WTC11 (cell line): ENCODE measurements around the gene BACH2. TPM values are rescaled to one million over a fixed set of nuclear protein-coding genes. Genes with fewer than 3 reads are reported as not detected.

ENCODE experiments used
- ATAC-seq: fragments of 200-7000 bp; cut with Tn5 transposase; 2 replicates; pipeline ENCODE4 v1.10.0; 2021; ENCODE audit warnings: mild to moderate bottlenecking, moderate library complexity
- CTCF ChIA-PET: fragments of 300-600 bp; sonication (Branson Sonifier 250); formaldehyde crosslinking; loops from one replicate; lab custom pipeline; 2021; ENCODE audit warnings: antibody characterized with exemption; lab: Charles Lee
- POLR2A ChIA-PET: fragments of 350-600 bp; sonication (Branson Sonifier 250); formaldehyde crosslinking; loops from one replicate; lab custom pipeline; 2021; ENCODE audit warnings: antibody characterized with exemption; lab: Charles Lee
- DNase-seq: peaks from one replicate; pipeline ENCODE4 v3.0.0; 2021; ENCODE audit warnings: low spot score
- H3K27ac Mint-ChIP-seq: 2 replicates; pipeline ENCODE4 v1.8.0; 2021; ENCODE audit warnings: mixed read lengths
- H3K27me3 Mint-ChIP-seq: 2 replicates; pipeline ENCODE4 v1.8.0; 2021; ENCODE audit warnings: low read depth, mild to moderate bottlenecking, moderate library complexity, mixed read lengths
- H3K36me3 Mint-ChIP-seq: 2 replicates; pipeline ENCODE4 v1.8.0; 2021; ENCODE audit warnings: mixed read lengths
- H3K4me1 Mint-ChIP-seq: 2 replicates; pipeline ENCODE4 v1.8.0; 2022; ENCODE audit warnings: mixed read lengths
- H3K4me3 Mint-ChIP-seq: 2 replicates; pipeline ENCODE4 v1.8.0; 2021; ENCODE audit warnings: mild to moderate bottlenecking, moderate library complexity, mixed read lengths
- H3K9me3 Mint-ChIP-seq: 2 replicates; pipeline ENCODE4 v1.8.0; 2021; ENCODE audit warnings: mixed read lengths
- AR ChIP-seq: fragments of 250-450 bp; sonication (Bioruptor Pico); IDR thresholded peaks from 2 replicates; pipeline ENCODE4 v1.9.0; 2021; ENCODE audit warnings: mild to moderate bottlenecking
- ARID4B ChIP-seq: sonication (generic); formaldehyde crosslinking; IDR thresholded peaks from 2 replicates; pipeline ENCODE4 v1.8.0; 2023; ENCODE audit warnings: missing genetic modification reagents, mild to moderate bottlenecking, borderline replicate concordance
- E2F5 ChIP-seq: sonication (generic); formaldehyde crosslinking; IDR thresholded peaks from 2 replicates; pipeline ENCODE4 v1.8.1; 2022; ENCODE audit warnings: mild to moderate bottlenecking, moderate library complexity, missing genetic modification reagents
- EMX1 ChIP-seq: fragments of 250-450 bp; sonication (Bioruptor Pico); IDR thresholded peaks from 2 replicates; pipeline ENCODE4 v1.8.0; 2021; ENCODE audit warnings: mild to moderate bottlenecking
- GABPB1 ChIP-seq: sonication (generic); formaldehyde crosslinking; IDR thresholded peaks from 2 replicates; pipeline ENCODE4 v1.8.1; 2023; ENCODE audit warnings: mild to moderate bottlenecking, missing genetic modification reagents
- IRF2 ChIP-seq: sonication (generic); formaldehyde crosslinking; IDR thresholded peaks from 2 replicates; pipeline ENCODE4 v1.8.0; 2022; ENCODE audit warnings: low read depth, missing genetic modification reagents, borderline replicate concordance
- JAZF1 ChIP-seq: fragments of 250-450 bp; sonication (Bioruptor Pico); IDR thresholded peaks from 2 replicates; pipeline ENCODE4 v1.9.0; 2021; ENCODE audit warnings: moderate library complexity, mild to moderate bottlenecking, inconsistent platforms
- MAX ChIP-seq: sonication (generic); formaldehyde crosslinking; IDR thresholded peaks from 2 replicates; pipeline ENCODE4 v1.8.0; 2022; ENCODE audit warnings: mild to moderate bottlenecking, missing genetic modification reagents
- MXD4 ChIP-seq: fragments of 250-450 bp; sonication (Bioruptor Pico); IDR thresholded peaks from 2 replicates; pipeline ENCODE4 v1.8.0; 2021; ENCODE audit warnings: mild to moderate bottlenecking, moderate library complexity, borderline replicate concordance
- MYBL2 ChIP-seq: sonication (generic); formaldehyde crosslinking; IDR thresholded peaks from 2 replicates; pipeline ENCODE4 v1.8.1; 2023; ENCODE audit warnings: mild to moderate bottlenecking, moderate library complexity, missing genetic modification reagents
- NFATC4 ChIP-seq: fragments of 250-450 bp; sonication (Bioruptor Pico); IDR thresholded peaks from 2 replicates; pipeline ENCODE4 v1.9.0; 2021; ENCODE audit warnings: mild to moderate bottlenecking
- OVOL2 ChIP-seq: fragments of 250-450 bp; sonication (Bioruptor Pico); IDR thresholded peaks from 2 replicates; pipeline ENCODE4 v1.9.0; 2021; ENCODE audit warnings: mild to moderate bottlenecking, borderline replicate concordance
- PRDM15 ChIP-seq: sonication (generic); formaldehyde crosslinking; IDR thresholded peaks from 2 replicates; pipeline ENCODE4 v1.8.0; 2022; ENCODE audit warnings: missing genetic modification reagents
- RELA ChIP-seq: sonication (generic); formaldehyde crosslinking; IDR thresholded peaks from 2 replicates; pipeline ENCODE4 v1.8.1; 2022; ENCODE audit warnings: missing genetic modification reagents, mild to moderate bottlenecking, borderline replicate concordance
- SP1 ChIP-seq: sonication (generic); formaldehyde crosslinking; conservative IDR thresholded peaks from 2 replicates; pipeline ENCODE4 v1.8.1; 2022; ENCODE audit warnings: missing genetic modification reagents
- STAT6 ChIP-seq: sonication (generic); formaldehyde crosslinking; conservative IDR thresholded peaks from 2 replicates; pipeline ENCODE4 v1.8.1; 2023; ENCODE audit warnings: mild to moderate bottlenecking, low read depth, missing genetic modification reagents, moderate library complexity
- ZNF512 ChIP-seq: sonication (generic); formaldehyde crosslinking; IDR thresholded peaks from 2 replicates; pipeline ENCODE4 v1.8.1; 2022; ENCODE audit warnings: missing genetic modification reagents, borderline replicate concordance
- total RNA-seq: library from RNA; stranded (reverse); gene quantifications from 3 replicates; pipeline ENCODE4 v1.2.3, GENCODE V29; 2021

BACH2 gene
- total RNA-seq, 1 experiment from 2014 or later = 5.9 TPM

GRCh38 chr6:90062667-90063066, 234.0 kb downstream of the BACH2 start (continued):
- no peak for TF ChIP-seq ARID4B
- no peak for TF ChIP-seq GABPB1
- no peak for TF ChIP-seq NFATC4 (CRISPR knock-in tag)
- no peak for TF ChIP-seq STAT6 (CRISPR knock-in tag)
- no peak for TF ChIP-seq MYBL2 (CRISPR knock-in tag)
- TF ChIP-seq IRF2 (CRISPR knock-in tag) = no peak
- TF ChIP-seq MXD4 (CRISPR knock-in tag) = no peak
- no peak for TF ChIP-seq SP1

- ChIA-PET POLR2A (no interaction called here), CTCF (interaction anchor here (2.1 kb wide), 1 partner anchor 121 kb away, joined by 8 read pairs; no protein-coding TSS in a partner anchor)
- H3K27me3 Mint-ChIP-seq = peaks cover 5% of the 10 kb centered on the region; the same call in 1 of the 2 replicates
- no peaks in the 10 kb centered on the region for H3K36me3 Mint-ChIP-seq
- ATAC-seq (no peak), DNase-seq (no peak)
- no peaks in the 10 kb centered on the region for H3K4me1 Mint-ChIP-seq
- H3K27ac Mint-ChIP-seq = no peak overlapping the region
- H3K4me3 Mint-ChIP-seq = no peak overlapping the region
- H3K9me3 Mint-ChIP-seq = peaks cover 12% of the 10 kb centered on the region
- no peak for TF ChIP-seq PRDM15
- no peak for TF ChIP-seq STAT6 (CRISPR knock-in tag)
- TF ChIP-seq JAZF1 (CRISPR knock-in tag) = no peak
- no peak for TF ChIP-seq OVOL2
- TF ChIP-seq ZNF512 (CRISPR knock-in tag) = no peak
- no peak for TF ChIP-seq RELA (CRISPR knock-in tag)
- TF ChIP-seq MAX (CRISPR knock-in tag) = no peak
- TF ChIP-seq IRF2 (CRISPR knock-in tag) = no peak
- TF ChIP-seq AR (CRISPR knock-in tag) = no peak
- TF ChIP-seq EMX1 (CRISPR knock-in tag) = no peak
- TF ChIP-seq E2F5 = no peak
Observed at GRCh38 chr6:90062051-90062450, 234.6 kb downstream of the BACH2 start.
